Activated naive CD4-positive, alpha-beta T cell treated with anti-CD3 and anti-CD28 coated beads, Interleukin-2, amount 50 U/mL, for 72 hours (primary cell): ENCODE data around the gene PAX8. TPM values are rescaled to one million over a fixed set of nuclear protein-coding genes. Genes with fewer than 3 reads are reported as not detected.
"Not testable (repeated sequence)": the region's sequence is repeated elsewhere in the genome, so short reads cannot be mapped to it uniquely, and the experiment has no call there.

Experiments
- ATAC-seq, 2 donors: fragments of 150-1000 bp; cut with Tn5 transposase; 2 replicates each; pipeline ENCODE4 v1.10.0; 2021; ENCODE audit warnings: mild to moderate bottlenecking in 2 of 2, moderate library complexity in 2 of 2
- DNase-seq, 2 donors: peaks; one replicate each; pipeline ENCODE4 v3.0.0; 2021 to 2022; ENCODE audit warnings: low spot score in 2 of 2
- H3K27ac Mint-ChIP-seq, 2 donors: one replicate each; pipeline ENCODE4 v1.8.0; 2022; ENCODE audit warnings: mild to moderate bottlenecking in 2 of 2, mixed read lengths in 2 of 2
- H3K36me3 Mint-ChIP-seq, 2 donors: one replicate each; pipeline ENCODE4 v1.8.0; 2022; ENCODE audit warnings: mixed read lengths in 2 of 2
- H3K9me3 Mint-ChIP-seq, 2 donors: one replicate each; pipeline ENCODE4 v1.8.0; 2022; ENCODE audit warnings: mixed read lengths in 2 of 2
- total RNA-seq, 2 donors: library from RNA; stranded (reverse); gene quantifications; one replicate each; pipeline ENCODE4 v1.2.3, GENCODE V29; 2022

The PAX8 gene
- total RNA-seq, 2 donors from 2014 or later, result 0.35 to 1.3 TPM

DNA sequence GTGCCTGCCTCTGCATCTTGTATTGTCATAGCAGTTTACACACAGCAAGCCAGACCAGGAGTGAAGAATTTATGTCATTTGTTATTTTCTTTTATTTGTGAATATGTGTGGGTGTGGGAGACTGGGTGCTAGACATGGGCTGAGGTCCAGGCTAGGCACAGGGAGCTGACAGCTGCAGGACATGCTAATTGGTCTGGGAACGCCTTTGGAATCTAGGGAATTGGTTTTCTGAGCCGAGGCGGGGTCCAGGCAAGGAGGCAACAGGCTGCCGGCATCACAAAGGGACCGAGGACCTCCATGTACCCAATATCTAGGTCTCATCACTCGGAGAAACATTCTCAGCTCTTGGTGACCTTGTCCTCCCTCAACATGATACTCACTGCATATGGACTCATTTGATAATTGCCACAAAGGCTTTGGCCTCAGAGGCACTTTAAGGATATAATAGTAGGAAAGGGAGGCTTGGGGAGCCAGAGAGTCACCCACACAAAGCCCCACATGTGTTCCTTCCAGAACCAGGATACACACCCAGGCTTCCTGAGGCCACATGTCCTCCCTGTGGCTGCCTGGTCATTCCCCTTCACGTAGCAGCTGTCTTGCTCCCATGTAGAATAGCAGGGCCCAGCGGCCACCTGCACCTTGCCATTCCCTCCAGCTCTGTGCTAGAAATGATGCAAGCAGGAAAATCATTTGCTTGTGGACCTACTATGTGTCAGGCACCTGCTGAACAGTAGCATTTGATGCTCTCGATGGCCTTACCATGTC is 23.7 kb upstream of the PAX8 start:
- DNase-seq, ATAC-seq, H3K36me3 Mint-ChIP-seq, H3K27ac Mint-ChIP-seq, H3K9me3 Mint-ChIP-seq: not testable (repeated sequence)

DNA sequence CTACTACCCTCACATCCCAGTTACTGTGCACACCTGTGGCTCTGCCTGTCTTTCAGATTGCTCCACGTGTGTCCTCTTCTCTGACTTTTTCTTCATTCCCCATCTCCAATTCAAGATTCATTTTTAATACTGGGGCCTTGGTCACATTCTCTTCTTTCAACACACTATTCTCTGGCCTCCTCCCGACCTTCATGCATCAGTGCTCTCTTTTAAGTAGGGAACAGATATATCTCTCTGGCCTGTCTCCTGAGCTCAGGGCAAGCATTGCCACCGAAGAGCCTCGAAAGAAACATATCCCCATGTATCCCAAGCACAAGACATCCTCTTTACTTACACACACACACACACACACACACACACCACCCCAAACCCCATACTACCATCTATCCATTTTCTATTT is 21.6 kb upstream of the PAX8 start:
- no peaks in the 10 kb centered on the region for H3K36me3 Mint-ChIP-seq
- H3K27ac Mint-ChIP-seq, result no peak overlapping the region
- no peak for DNase-seq
- no peak for ATAC-seq
- H3K9me3 Mint-ChIP-seq, result no peaks in the 10 kb centered on the region

DNA sequence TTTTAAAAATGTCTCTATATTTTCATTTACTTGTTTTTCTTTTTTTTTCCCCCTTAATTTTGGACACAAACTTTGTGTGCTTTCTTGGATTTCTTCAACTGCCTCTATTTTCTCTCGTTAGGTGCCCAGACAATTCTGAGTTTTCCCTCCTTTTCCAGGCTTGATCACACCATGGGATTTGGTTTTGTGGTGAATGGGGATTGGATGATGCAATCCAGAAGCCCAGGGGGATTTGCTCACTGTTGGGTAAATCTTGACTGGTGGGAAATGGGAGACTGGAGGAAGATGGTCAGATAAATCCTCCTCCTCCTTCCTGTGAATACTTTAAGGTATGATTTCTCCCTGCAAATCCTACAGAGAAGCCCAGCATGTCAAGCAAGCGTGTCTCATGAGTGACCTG is 19.5 kb upstream of the PAX8 start:
- H3K27ac Mint-ChIP-seq, result no peak overlapping the region
- DNase-seq (no peak), ATAC-seq (no peak)
- H3K36me3 Mint-ChIP-seq, result no peaks in the 10 kb centered on the region
- no peaks in the 10 kb centered on the region for H3K9me3 Mint-ChIP-seq

- ATAC-seq (peak; percentile 26 to 46), DNase-seq (peak in 1 of 2 donors; percentile 68)
- H3K27ac Mint-ChIP-seq, H3K36me3 Mint-ChIP-seq, H3K9me3 Mint-ChIP-seq: not testable (repeated sequence)
These were observed 18.9 kb upstream of the PAX8 start for GRCh38 chr2:113297590-113297989.

DNA sequence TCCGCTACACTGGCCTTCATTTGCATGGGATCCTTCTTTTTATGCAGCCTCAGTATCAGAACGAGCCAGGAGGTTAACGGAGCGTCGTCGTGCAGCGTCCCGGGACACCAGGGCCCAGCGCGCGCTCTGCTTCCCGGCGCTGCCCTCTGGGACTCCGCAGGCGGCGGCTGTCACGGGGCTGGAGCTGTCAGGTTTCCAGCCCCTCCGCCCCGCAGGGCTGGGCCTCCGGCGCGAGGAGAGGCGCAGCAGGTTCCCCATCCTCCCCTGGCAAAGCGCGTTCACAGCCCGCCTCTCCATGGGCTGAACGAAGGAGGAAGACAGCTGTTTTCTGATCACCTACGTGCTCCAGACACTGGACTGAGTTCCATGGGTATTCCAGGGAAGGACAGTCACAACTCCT is 12.5 kb upstream of the PAX8 start:
- ATAC-seq, result no peak
- H3K9me3 Mint-ChIP-seq, result no peaks in the 10 kb centered on the region
- no peaks in the 10 kb centered on the region for H3K36me3 Mint-ChIP-seq
- no peak for DNase-seq
- H3K27ac Mint-ChIP-seq, result no peak overlapping the region

- not testable (repeated sequence) for H3K27ac Mint-ChIP-seq, H3K36me3 Mint-ChIP-seq, H3K9me3 Mint-ChIP-seq, ATAC-seq, DNase-seq
These were observed 10.0 kb upstream of the PAX8 start for GRCh38 chr2:113288674-113289149.

DNA sequence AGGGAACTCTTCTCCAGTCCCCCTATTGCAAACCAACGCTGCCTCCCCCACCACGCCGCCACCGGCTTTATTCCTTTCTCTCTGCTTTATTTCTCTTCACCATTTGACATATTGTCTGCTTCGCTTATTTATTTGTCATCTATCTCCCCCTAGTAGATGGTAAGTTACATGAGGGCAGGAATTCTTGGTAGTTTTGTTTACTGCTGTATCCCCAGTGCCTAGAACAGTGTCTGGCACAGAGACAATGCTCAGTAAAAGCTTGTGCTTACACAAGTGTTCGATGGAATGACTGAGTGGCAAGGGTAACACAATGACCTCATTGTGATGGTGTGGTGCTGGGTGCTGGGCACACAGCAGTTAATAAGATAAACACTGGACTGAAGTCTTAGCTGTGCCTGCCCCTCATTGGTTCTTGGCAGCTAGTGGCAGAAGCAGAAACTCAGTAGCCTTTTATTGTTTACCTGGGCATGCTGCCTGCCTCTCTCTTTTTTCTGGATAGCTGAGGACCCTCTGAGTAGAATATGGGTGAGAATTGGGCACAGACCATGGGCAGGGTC is 9.5 kb upstream of the PAX8 start:
- ATAC-seq, H3K27ac Mint-ChIP-seq, H3K36me3 Mint-ChIP-seq, DNase-seq, H3K9me3 Mint-ChIP-seq: not testable (repeated sequence)

DNA sequence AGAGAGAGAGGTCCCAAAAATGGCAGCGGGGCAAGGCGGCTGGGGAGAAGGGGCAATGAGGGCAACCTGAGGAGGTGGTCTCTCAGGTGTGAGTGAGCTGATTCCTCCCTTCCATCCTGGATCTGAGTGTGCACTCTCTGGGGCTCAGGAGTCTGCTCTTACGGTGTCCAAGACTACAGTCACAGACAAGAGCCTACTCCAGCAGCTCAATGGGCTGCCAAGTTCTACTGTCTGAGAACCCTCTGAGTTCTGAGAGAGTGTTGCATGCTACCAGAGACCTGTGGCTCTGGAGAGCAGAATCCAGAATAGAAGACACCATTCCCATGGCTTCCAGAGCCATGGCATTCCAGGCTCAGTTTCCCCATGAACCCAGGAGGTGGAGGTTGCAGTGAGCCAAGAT is 7.1 kb upstream of the PAX8 start:
- DNase-seq, result no peak
- H3K9me3 Mint-ChIP-seq, result no peaks in the 10 kb centered on the region
- no peaks in the 10 kb centered on the region for H3K36me3 Mint-ChIP-seq
- ATAC-seq, result no peak
- H3K27ac Mint-ChIP-seq, result no peak overlapping the region

DNA sequence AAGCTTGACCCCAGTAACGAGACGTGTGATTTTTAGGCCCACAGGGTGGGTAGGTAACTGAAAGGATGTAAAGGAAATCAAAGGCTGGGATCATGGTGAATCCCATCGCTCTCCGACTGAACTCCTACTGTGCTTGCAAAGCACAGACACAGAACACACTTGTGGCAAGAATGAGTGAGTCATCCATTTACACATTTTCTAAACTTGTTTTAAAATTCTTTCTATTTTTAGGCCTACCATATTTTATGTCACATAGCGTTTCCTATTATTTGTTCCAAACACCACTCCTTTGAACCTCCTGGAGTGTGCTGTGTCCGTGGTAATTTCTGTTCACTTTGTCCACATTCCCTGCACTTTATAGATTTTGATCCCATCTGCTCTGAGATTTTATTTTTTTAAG is 6.3 kb upstream of the PAX8 start:
- not testable (repeated sequence) for H3K27ac Mint-ChIP-seq, ATAC-seq, H3K36me3 Mint-ChIP-seq, H3K9me3 Mint-ChIP-seq, DNase-seq

GRCh38 chr2:113284476-113284875 is 5.8 kb upstream of the PAX8 start:
- DNase-seq (no peak), ATAC-seq (no peak)
- Mint-ChIP-seq H3K27ac (no peak overlapping the region), H3K9me3 (no peaks in the 10 kb centered on the region), H3K36me3 (no peaks in the 10 kb centered on the region)

DNA sequence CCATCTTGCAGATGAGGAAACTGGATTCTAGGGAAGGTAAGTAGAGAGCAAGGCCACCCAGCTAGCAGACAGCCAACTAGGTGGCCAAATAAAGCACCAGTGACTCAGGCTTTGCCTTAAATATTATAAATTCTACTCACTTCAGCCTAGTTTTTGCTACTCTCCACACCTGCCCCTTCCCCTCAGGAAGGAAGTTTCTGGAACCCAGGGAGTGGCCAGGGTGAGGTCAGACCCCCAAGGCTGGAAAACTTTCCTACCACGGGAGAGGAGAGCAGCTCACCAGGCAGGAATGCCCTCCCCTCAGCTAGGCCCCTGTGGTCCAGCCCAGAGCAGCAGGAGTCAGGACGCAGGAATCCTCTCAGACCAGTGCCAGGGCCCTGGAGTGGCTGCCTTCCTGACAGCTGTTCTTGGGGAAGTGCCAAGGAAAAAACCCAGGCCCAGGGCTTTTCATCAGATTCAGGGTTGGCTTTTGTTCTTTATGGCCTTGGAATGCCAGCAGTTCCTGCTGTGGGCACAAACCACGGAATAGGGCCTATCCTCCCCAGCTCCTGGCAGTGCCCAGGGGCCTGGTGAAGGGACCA is 5.1 kb upstream of the PAX8 start:
- no peak overlapping the region for H3K27ac Mint-ChIP-seq
- H3K9me3 Mint-ChIP-seq, result no peaks in the 10 kb centered on the region
- ATAC-seq, result no peak
- DNase-seq, result no peak
- H3K36me3 Mint-ChIP-seq, result no peaks in the 10 kb centered on the region

- ATAC-seq, result no peak
- DNase-seq, result no peak
- Mint-ChIP-seq H3K36me3 (no peaks in the 10 kb centered on the region), H3K9me3 (no peaks in the 10 kb centered on the region), H3K27ac (no peak overlapping the region)
These were observed 4.2 kb upstream of the PAX8 start for GRCh38 chr2:113282747-113283533.

DNA sequence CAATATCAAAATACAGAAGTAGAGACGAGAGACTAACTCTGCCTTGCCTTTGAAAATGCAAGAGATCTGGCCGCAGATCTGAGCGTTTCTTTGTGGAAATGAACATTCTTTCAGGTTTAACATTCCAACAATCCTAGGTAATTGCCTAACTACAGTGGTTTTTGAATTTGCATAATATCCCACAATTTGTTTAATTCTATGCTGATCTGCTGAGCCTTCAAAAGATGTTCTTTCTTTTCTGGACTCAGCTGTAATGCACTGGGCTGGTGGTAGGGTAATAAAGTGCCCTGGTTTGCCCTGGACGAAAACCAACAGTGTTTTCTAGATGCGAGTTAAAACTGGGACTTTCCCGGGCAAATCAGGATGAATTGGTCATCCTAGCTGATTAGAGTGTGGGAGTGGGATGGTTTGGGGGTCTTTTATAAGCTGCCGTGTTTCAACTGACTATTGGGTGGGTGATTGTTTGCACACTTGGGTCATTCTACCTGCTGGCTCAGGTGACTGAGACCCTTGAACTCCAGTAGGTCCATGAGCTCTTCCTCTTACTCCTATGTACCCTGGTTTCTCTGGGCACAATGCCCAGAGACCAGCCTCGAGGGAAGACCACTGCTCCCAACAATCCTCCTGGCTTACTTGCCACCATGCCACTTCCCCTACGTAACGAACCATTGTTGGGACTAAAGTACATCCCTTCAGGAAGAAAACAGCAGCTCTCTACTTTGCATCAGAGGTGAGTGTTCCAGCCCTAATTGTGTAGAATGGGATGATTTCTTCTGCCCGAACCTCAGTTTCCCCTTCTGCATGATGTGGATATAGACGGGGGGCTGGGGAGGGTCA is 3.4 kb upstream of the PAX8 start:
- no peak for ATAC-seq

GRCh38 chr2:113278073-113278741 is 514 bp downstream of the PAX8 start:
- ATAC-seq, result no peak
- H3K27ac Mint-ChIP-seq, result no peak overlapping the region

More for the DNA sequence above, 3.4 kb upstream of the PAX8 start:
- H3K36me3 Mint-ChIP-seq, result no peaks in the 10 kb centered on the region
- no peak overlapping the region for H3K27ac Mint-ChIP-seq
- DNase-seq, result no peak
- no peaks in the 10 kb centered on the region for H3K9me3 Mint-ChIP-seq

GRCh38 chr2:113277474-113278072 is 1.1 kb downstream of the PAX8 start:
- H3K27ac Mint-ChIP-seq, result no peak overlapping the region
- H3K36me3 Mint-ChIP-seq, result peaks cover 0 to 5% of the 10 kb centered on the region in 2 donors
- no peaks in the 10 kb centered on the region for H3K9me3 Mint-ChIP-seq
- ATAC-seq, result no peak
- no peak for DNase-seq

More at GRCh38 chr2:113278073-113278741, 514 bp downstream of the PAX8 start:
- Mint-ChIP-seq H3K9me3 (no peaks in the 10 kb centered on the region), H3K36me3 (peaks cover 0 to 5% of the 10 kb centered on the region in 2 donors)
- no peak for DNase-seq
